ENCODE results near the gene IRF2BP1. TPM values are rescaled to one million over a fixed set of nuclear protein-coding genes. Genes with fewer than 3 reads are reported as not detected.
A peak's percentile ranks its signal among the peaks of the same experiment; 100 is the strongest.

The IRF2BP1 gene
- total and polyA plus RNA-seq, 2 of the 13 experiments (the other 11 are each of a cell fraction or from before 2014, with no cell fraction given) = 4.3 to 14.3 TPM

- TF ChIP-seq ZNF513 (CRISPR knock-in tag; conservative IDR thresholded peaks at IDR 0.05) (0 out of 2 replicates have a peak, but pooled peaks have one; percentile 78), KDM3A (CRISPR knock-in tag; IDR thresholded peaks at IDR 0.05; ENCODE audit: low read depth) (peak; percentile 79; the same call in 1 of the 2 replicates), RXRA (CRISPR knock-in tag; IDR thresholded peaks at IDR 0.05) (peak; percentile 57; the same call in 1 of the 2 replicates), ZSCAN20 (CRISPR knock-in tag; IDR thresholded peaks at IDR 0.05; ENCODE audit: borderline replicate concordance) (peak; percentile 63), SNRNP70 (IDR thresholded peaks at IDR 0.05; ENCODE audit: low read depth, low read length) (no peak), ZNF773 (CRISPR knock-in tag; IDR thresholded peaks at IDR 0.05; ENCODE audit: borderline replicate concordance) (no peak), CCAR2 (optimal IDR thresholded peaks at IDR 0.05; ENCODE audit: low read depth, low read length) (no peak), SSRP1 (CRISPR knock-in tag; IDR thresholded peaks at IDR 0.05) (peak; percentile 97; the same call in 1 of the 2 replicates), ZNF678 (CRISPR knock-in tag; IDR thresholded peaks at IDR 0.05) (0 out of 2 replicates have a peak, but pooled peaks have one; percentile 72), ZNF850 (CRISPR knock-in tag; conservative IDR thresholded peaks at IDR 0.05) (no peak), BHLHE40 (IDR thresholded peaks at IDR 0.05; ENCODE audit: low read length) (peak; percentile 99), KDM5B (CRISPR knock-in tag; IDR thresholded peaks at IDR 0.05; ENCODE audit: borderline replicate concordance) (no peak; the same call in 1 of the 2 replicates)
- TF ChIP-seq, protein P1, sequence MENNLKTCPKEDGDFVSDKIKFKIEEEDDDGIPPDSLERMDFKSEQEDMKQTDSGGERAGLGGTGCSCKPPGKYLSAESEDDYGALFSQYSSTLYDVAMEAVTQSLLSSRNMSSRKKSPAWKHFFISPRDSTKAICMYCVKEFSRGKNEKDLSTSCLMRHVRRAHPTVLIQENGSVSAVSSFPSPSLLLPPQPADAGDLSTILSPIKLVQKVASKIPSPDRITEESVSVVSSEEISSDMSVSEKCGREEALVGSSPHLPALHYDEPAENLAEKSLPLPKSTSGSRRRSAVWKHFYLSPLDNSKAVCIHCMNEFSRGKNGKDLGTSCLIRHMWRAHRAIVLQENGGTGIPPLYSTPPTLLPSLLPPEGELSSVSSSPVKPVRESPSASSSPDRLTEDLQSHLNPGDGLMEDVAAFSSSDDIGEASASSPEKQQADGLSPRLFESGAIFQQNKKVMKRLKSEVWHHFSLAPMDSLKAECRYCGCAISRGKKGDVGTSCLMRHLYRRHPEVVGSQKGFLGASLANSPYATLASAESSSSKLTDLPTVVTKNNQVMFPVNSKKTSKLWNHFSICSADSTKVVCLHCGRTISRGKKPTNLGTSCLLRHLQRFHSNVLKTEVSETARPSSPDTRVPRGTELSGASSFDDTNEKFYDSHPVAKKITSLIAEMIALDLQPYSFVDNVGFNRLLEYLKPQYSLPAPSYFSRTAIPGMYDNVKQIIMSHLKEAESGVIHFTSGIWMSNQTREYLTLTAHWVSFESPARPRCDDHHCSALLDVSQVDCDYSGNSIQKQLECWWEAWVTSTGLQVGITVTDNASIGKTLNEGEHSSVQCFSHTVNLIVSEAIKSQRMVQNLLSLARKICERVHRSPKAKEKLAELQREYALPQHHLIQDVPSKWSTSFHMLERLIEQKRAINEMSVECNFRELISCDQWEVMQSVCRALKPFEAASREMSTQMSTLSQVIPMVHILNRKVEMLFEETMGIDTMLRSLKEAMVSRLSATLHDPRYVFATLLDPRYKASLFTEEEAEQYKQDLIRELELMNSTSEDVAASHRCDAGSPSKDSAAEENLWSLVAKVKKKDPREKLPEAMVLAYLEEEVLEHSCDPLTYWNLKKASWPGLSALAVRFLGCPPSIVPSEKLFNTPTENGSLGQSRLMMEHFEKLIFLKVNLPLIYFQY (CRISPR knock-in tag; IDR thresholded peaks at IDR 0.05; ENCODE audit: borderline replicate concordance) = 0 out of 2 replicates have a peak, but pooled peaks have one; percentile 35
- TF ChIP-seq, protein P2, sequence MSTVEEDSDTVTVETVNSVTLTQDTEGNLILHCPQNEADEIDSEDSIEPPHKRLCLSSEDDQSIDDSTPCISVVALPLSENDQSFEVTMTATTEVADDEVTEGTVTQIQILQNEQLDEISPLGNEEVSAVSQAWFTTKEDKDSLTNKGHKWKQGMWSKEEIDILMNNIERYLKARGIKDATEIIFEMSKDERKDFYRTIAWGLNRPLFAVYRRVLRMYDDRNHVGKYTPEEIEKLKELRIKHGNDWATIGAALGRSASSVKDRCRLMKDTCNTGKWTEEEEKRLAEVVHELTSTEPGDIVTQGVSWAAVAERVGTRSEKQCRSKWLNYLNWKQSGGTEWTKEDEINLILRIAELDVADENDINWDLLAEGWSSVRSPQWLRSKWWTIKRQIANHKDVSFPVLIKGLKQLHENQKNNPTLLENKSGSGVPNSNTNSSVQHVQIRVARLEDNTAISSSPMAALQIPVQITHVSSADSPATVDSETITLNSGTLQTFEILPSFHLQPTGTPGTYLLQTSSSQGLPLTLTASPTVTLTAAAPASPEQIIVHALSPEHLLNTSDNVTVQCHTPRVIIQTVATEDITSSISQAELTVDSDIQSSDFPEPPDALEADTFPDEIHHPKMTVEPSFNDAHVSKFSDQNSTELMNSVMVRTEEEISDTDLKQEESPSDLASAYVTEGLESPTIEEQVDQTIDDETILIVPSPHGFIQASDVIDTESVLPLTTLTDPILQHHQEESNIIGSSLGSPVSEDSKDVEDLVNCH (CRISPR knock-in tag; IDR thresholded peaks at IDR 0.05) = peak; percentile 21; the same call in 1 of the 2 replicates
- TF ChIP-seq, protein P3, sequence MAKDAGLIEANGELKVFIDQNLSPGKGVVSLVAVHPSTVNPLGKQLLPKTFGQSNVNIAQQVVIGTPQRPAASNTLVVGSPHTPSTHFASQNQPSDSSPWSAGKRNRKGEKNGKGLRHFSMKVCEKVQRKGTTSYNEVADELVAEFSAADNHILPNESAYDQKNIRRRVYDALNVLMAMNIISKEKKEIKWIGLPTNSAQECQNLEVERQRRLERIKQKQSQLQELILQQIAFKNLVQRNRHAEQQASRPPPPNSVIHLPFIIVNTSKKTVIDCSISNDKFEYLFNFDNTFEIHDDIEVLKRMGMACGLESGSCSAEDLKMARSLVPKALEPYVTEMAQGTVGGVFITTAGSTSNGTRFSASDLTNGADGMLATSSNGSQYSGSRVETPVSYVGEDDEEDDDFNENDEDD (CRISPR knock-in tag; IDR thresholded peaks at IDR 0.05; ENCODE audit: borderline replicate concordance) = peak; percentile 49; the same call in 1 of the 2 replicates
- TF ChIP-seq, protein P4, sequence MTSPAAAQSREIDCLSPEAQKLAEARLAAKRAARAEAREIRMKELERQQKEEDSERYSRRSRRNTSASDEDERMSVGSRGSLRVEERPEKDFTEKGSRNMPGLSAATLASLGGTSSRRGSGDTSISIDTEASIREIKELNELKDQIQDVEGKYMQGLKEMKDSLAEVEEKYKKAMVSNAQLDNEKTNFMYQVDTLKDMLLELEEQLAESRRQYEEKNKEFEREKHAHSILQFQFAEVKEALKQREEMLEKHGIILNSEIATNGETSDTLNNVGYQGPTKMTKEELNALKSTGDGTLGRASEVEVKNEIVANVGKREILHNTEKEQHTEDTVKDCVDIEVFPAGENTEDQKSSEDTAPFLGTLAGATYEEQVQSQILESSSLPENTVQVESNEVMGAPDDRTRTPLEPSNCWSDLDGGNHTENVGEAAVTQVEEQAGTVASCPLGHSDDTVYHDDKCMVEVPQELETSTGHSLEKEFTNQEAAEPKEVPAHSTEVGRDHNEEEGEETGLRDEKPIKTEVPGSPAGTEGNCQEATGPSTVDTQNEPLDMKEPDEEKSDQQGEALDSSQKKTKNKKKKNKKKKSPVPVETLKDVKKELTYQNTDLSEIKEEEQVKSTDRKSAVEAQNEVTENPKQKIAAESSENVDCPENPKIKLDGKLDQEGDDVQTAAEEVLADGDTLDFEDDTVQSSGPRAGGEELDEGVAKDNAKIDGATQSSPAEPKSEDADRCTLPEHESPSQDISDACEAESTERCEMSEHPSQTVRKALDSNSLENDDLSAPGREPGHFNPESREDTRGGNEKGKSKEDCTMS (CRISPR knock-in tag; conservative IDR thresholded peaks at IDR 0.05) = no peak
Observed at GRCh38 chr19:45882652-45883585, 3.0 kb downstream of the IRF2BP1 start (continued).

Data from HepG2 (cell line).